ACC112 (cell line): ENCODE measurements around the gene SLF2.

Source experiments
- H2AFZ ChIP-seq: fragments of 200-600 bp; sonication (generic); one replicate; pipeline ENCODE4 v1.6.0; 2017; ENCODE audit warnings: antibody characterized with exemption, low read length; ENCODE audit not compliant: unreplicated experiment
- H3K27ac ChIP-seq: fragments of 200-600 bp; sonication (generic); 2 replicates; pipeline ENCODE4 v1.5.1; 2014; ENCODE audit warnings: low read depth, mild to moderate bottlenecking, antibody characterized with exemption, low read length, moderate library complexity
- H3K27me3 ChIP-seq: fragments of 200-600 bp; sonication (generic); 2 replicates; pipeline ENCODE4 v1.6.1; 2014; ENCODE audit warnings: mild to moderate bottlenecking, antibody characterized with exemption, low read length, moderate library complexity, mixed read lengths; ENCODE audit not compliant: insufficient read depth
- H3K36me3 ChIP-seq: fragments of 200-600 bp; sonication (generic); 2 replicates; pipeline ENCODE4 v1.6.1; 2016; ENCODE audit warnings: mild to moderate bottlenecking, antibody characterized with exemption, low read length, moderate library complexity, mixed read lengths; ENCODE audit not compliant: insufficient read depth
- H3K4me1 ChIP-seq: fragments of 200-600 bp; sonication (generic); one replicate; pipeline ENCODE4 v1.6.1; 2016; ENCODE audit warnings: low read length, mixed read lengths; ENCODE audit not compliant: insufficient read depth, unreplicated experiment, control insufficient read depth
- H3K4me3 ChIP-seq: fragments of 200-600 bp; sonication (generic); 2 replicates; pipeline ENCODE4 v1.5.1; 2014; ENCODE audit warnings: mild to moderate bottlenecking, low read depth, low read length
- H3K79me2 ChIP-seq: fragments of 200-600 bp; sonication (generic); one replicate; pipeline ENCODE4 v1.6.0; 2016; ENCODE audit warnings: low read length; ENCODE audit not compliant: control insufficient read depth, unreplicated experiment, insufficient read depth

SLF2 gene

DNA sequence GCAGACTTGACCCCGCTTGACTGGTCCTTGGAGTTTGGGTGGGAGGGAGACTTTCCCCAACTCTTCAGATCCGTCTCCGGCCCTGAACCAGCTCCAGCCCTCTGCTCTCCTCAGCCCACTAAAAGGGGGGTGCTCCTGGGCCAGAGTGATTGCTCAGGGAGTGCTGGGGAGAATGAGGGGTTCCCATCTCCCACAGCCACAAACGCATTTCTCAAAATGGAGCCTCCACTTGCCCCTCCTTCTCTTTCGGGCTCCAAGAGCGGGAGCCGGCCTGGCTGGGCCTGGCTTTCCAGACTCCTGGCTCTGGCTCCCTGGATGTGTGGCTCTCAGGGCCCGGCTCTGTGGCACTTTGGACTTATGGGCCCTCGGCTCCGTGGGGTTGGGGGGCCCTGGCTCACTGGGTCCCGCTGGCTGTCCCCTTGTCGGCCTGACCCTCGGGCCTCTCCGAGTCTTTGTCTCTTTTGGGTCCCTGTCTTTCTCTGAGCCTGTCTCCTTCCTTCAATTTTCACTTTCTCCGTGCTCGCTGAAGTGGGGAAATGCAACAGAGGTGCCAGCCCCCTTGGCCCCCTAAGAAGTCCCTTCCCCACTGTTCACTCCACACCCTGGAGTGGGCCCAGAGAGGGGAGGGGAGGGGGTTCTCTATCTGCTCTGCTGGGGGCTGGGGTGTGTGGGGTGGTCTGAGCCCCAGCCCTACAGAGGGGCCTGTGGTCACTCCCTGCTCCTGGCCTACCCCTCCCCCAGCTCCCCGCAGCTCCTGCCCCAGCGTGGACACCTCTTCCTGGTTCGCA is 87.6 kb downstream of the SLF2 start:
- peaks cover 5% of the 10 kb centered on the region for H3K36me3 ChIP-seq
- H3K27ac ChIP-seq, result peak overlapping the region; percentile 83
- H3K4me1 ChIP-seq, result peaks cover 26% of the 10 kb centered on the region
- peaks cover 42% of the 10 kb centered on the region for H3K79me2 ChIP-seq
- peak overlapping the region; percentile 42 for H2AFZ ChIP-seq
- H3K4me3 ChIP-seq, result peak overlapping the region; percentile 88
- no peaks in the 10 kb centered on the region for H3K27me3 ChIP-seq

DNA sequence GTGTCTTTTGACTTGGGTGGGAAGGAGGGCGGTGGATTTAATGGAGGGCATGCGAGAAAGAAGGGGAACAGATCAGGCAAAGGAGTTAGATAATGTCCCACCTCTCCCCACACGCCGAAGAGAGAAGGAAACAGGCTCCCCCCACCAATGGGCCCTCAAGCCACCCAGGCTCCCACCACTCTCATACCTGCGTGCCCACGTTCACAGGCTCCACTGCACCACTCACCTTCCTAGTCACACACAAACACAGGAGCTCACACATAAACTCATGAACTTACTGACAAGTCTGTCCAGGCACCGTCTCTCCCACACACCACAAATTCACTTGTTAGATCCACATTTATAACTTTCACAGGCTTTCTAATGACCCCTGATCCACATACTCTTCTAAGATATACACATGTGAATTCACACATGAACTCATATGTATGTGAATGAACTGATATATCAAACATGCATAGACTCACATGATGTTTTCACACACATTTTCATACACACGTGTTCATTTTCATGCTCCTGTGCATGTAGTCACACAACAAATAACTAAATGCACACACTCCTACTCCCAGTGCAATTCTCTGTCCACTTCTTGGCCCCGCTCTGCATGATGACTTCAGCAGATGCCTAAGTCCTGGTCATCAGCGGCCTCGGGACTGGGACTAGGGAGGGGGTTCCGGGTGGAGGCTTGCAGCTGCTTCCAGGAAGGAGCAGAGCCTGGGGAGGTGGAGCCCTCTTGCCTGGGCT is 88.3 kb downstream of the SLF2 start:
- H3K36me3 ChIP-seq, result peaks cover 10% of the 10 kb centered on the region
- H3K27me3 ChIP-seq, result no peaks in the 10 kb centered on the region
- H3K4me1 ChIP-seq, result peaks cover 26% of the 10 kb centered on the region
- peak overlapping the region; percentile 88 for H3K4me3 ChIP-seq
- no peak overlapping the region for H2AFZ ChIP-seq
- H3K79me2 ChIP-seq, result peaks cover 42% of the 10 kb centered on the region
- peak overlapping the region; percentile 83 for H3K27ac ChIP-seq

DNA sequence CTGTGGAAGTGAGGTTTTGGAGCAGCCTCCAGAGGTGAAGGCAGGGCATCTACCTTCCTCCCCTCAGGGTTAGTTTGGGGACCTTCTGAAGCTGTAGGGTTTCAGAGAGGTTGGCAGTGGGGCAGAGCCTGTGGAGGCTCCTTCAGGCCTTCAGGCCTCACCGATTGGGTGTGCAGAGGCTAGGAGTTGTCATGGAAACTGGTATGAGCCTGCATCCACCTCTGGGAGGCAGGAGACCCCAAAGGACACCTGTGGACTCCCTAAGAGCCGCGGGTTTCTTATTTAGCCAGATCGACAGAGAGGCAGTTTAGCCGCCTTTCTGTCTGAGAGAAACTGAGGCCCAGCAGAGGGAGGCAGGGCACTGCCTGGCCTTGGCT is 88.9 kb downstream of the SLF2 start:
- H3K4me3 ChIP-seq, result peak overlapping the region; percentile 88
- H2AFZ ChIP-seq, result no peak overlapping the region
- no peaks in the 10 kb centered on the region for H3K27me3 ChIP-seq
- H3K4me1 ChIP-seq, result peaks cover 21% of the 10 kb centered on the region
- H3K27ac ChIP-seq, result peak overlapping the region; percentile 19
- H3K79me2 ChIP-seq, result peaks cover 42% of the 10 kb centered on the region
- H3K36me3 ChIP-seq, result peaks cover 14% of the 10 kb centered on the region

DNA sequence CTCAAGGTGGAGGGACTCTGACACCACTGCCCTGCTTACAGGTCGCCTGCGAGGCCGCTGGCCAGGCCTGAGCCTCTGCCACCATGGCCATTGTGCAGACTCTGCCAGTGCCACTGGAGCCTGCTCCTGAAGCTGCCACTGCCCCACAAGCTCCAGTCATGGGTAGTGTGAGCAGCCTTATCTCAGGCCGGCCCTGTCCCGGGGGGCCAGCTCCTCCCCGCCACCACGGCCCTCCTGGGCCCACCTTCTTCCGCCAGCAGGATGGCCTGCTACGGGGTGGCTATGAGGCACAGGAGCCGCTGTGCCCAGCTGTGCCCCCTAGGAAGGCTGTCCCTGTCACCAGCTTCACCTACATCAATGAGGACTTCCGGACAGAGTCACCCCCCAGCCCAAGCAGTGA is 89.7 kb downstream of the SLF2 start:
- Histone ChIP-seq H3K4me3 (no peak overlapping the region; the same call in 1 of the 2 replicates), H3K4me1 (peaks cover 27% of the 10 kb centered on the region), H2AFZ (no peak overlapping the region), H3K27ac (no peak overlapping the region), H3K79me2 (peaks cover 42% of the 10 kb centered on the region), H3K27me3 (no peaks in the 10 kb centered on the region), H3K36me3 (peaks cover 14% of the 10 kb centered on the region)

DNA sequence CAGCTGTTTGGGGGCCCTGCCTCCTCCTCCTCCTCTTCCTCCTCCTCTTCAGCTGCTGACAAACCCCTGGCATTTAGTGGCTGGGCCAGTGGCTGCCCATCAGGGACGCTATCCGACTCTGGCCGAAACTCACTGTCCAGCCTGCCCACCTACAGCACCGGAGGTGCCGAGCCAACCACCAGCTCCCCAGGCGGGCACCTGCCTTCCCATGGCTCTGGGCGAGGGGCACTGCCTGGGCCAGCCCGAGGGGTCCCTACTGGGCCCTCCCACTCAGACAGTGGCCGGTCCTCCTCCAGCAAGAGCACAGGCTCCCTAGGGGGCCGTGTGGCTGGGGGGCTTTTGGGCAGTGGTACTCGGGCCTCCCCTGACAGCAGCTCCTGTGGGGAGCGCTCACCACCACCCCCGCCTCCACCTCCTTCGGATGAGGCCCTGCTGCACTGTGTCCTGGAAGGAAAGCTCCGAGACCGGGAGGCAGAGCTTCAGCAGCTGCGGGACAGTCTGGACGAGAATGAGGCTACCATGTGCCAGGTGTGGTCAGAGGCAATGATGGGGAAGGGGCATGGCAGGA is 91.0 kb downstream of the SLF2 start:
- Histone ChIP-seq H3K27ac (no peak overlapping the region), H3K36me3 (peaks cover 14% of the 10 kb centered on the region)

DNA sequence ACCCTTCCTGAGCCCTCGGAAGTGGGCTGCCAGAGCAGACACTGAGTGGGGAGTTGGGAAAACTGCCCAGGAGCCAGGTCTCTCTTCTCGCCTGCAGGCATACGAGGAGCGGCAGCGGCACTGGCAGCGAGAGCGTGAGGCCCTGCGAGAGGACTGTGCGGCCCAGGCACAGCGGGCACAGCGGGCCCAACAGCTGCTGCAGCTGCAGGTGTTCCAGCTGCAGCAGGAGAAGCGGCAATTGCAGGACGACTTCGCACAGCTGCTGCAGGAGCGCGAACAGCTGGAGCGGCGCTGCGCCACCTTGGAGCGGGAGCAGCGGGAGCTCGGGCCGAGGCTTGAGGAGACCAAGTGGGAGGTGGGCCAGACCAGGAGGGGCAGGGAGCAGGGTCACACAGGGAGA is 92.6 kb downstream of the SLF2 start:
- no peaks in the 10 kb centered on the region for H3K27me3 ChIP-seq
- no peak overlapping the region for H3K4me3 ChIP-seq
- H3K79me2 ChIP-seq, result peaks cover 35% of the 10 kb centered on the region
- no peak overlapping the region for H3K27ac ChIP-seq
- no peak overlapping the region for H2AFZ ChIP-seq
- peaks cover 35% of the 10 kb centered on the region for H3K4me1 ChIP-seq
- H3K36me3 ChIP-seq, result peaks cover 14% of the 10 kb centered on the region

More for the DNA sequence above, 91.0 kb downstream of the SLF2 start:
- H3K27me3 ChIP-seq, result no peaks in the 10 kb centered on the region
- no peak overlapping the region for H3K4me3 ChIP-seq
- H3K4me1 ChIP-seq, result peaks cover 35% of the 10 kb centered on the region
- peaks cover 42% of the 10 kb centered on the region for H3K79me2 ChIP-seq
- H2AFZ ChIP-seq, result no peak overlapping the region

DNA sequence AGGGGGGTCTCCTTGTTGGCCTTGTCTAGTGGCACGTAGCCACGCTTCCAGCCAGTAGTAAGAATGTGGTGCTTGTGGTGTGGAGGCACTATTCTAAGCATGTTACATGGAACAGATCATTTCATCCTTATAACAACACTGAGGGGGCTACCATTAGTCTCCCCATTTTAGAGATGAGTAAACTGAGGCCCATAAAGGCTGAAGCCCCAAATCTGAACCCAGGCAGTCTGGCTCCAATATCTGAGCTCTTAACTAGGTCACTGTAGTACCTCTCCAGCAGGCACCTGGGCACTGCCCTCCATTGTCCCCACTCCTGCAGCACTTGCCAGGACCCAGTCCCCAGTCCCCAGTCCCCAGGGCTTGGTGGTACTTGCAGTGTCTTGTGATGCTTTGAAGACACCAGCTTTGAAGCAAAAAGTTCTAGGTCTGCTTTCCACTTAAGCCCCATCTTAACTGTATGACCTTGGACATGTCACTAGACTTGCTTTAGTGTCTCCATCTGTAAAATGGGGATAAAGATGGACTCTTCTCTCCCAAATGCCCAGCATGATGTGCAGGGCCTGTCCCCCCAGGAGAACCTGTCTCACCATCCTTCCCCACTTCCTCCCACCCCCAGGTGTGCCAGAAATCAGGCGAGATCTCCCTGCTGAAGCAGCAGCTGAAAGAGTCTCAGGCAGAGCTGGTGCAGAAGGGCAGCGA is 93.3 kb downstream of the SLF2 start:
- Histone ChIP-seq H2AFZ (no peak overlapping the region), H3K27ac (no peak overlapping the region), H3K79me2 (peaks cover 29% of the 10 kb centered on the region), H3K36me3 (peaks cover 14% of the 10 kb centered on the region), H3K4me3 (no peak overlapping the region), H3K27me3 (no peaks in the 10 kb centered on the region), H3K4me1 (peaks cover 33% of the 10 kb centered on the region)

DNA sequence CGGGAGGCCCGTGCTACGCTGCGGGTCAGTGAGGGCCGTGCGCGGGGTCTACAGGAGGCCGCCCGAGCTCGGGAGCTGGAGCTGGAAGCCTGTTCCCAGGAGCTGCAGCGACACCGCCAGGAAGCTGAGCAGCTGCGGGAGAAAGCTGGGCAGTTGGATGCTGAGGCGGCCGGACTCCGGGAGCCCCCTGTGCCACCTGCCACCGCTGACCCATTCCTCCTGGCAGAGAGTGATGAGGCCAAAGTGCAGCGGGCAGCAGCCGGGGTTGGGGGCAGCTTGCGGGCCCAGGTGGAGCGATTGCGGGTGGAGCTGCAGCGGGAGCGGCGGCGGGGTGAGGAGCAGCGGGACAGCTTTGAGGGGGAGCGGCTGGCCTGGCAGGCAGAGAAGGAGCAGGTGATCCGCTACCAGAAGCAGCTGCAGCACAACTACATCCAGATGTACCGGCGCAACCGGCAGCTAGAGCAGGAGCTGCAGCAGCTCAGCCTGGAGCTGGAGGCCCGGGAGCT is 93.9 kb downstream of the SLF2 start:
- Histone ChIP-seq H3K4me1 (peaks cover 28% of the 10 kb centered on the region), H3K27ac (0 out of 2 replicates have a peak overlapping the region, but pooled peaks have one; percentile 46), H3K79me2 (peaks cover 23% of the 10 kb centered on the region), H2AFZ (no peak overlapping the region), H3K27me3 (no peaks in the 10 kb centered on the region), H3K4me3 (no peak overlapping the region), H3K36me3 (peaks cover 14% of the 10 kb centered on the region)

DNA sequence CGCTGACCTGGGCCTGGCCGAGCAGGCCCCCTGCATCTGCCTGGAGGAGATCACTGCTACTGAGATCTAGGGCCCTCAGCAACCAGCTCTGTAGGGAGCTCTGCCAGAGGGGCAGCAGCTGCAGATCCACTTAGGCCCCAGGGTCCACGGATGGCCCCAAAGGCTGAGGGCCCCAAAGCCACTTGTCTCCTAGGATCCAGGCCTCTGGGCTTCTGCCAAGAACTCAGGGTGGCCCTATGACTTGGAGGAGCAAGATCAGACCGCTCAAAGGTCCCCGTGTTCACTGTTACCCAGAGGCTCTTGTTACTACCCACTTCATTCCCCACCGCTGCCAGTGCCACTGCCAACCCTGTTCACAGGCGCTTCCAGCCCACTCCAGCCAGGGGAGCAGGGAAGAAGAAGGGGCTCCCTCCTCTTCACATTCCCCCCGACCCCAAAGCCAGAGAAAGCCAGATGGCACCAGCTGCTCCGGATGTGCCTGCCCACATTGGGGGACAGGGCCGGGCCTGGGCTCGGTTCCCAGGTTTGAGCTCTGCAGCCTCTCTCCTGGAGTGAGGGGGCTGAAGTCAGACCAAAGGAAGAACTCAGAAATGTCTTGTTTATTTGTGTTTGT is 94.4 kb downstream of the SLF2 start:
- Histone ChIP-seq H3K36me3 (peaks cover 14% of the 10 kb centered on the region), H2AFZ (no peak overlapping the region), H3K79me2 (peaks cover 17% of the 10 kb centered on the region), H3K4me3 (no peak overlapping the region), H3K27me3 (no peaks in the 10 kb centered on the region), H3K27ac (peak overlapping the region; percentile 46; the same call in 1 of the 2 replicates), H3K4me1 (peaks cover 23% of the 10 kb centered on the region)
